Activated naive CD8-positive, alpha-beta T cell treated with anti-CD3 and anti-CD28 coated beads, Interleukin-2, amount 50 U/mL, for 16 hours (primary cell): ENCODE measurements around the gene DCHS1.

Experiments used
- DNase-seq: peaks from one replicate; pipeline ENCODE4 v3.0.0-alpha.2; 2020; ENCODE audit warnings: low read depth, low spot score

Gene DCHS1

DNA sequence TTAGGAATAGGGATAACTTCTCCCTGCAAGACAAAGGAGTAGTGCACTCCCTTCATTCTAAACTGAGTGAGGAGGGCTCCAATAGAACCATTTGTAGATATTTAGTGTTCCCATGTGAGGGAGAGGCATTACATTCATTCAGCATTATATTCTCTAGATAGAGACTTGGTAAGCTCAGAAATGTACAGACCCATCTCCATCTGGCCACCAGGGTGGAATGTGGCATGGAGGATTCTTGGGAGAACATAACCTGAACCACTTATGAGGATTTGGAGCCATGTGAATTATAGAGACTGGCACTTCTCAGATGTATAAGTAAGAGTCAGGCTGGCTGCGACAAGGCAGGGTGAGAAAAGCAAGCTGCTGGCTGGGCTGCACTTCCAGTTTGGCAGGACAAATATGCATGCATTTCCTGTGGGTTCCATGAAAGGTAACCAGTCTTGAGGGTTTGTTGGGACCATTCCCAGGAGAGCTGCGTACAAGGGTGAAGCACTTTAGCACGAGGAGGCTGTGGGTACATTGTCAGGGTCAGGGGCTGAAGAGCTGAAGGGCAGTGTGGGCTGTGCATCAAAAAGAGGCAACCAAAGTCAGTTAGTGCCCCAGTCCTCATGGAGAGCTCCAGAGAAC, 61.4 kb downstream of the DCHS1 start:
- no peak for DNase-seq

DNA sequence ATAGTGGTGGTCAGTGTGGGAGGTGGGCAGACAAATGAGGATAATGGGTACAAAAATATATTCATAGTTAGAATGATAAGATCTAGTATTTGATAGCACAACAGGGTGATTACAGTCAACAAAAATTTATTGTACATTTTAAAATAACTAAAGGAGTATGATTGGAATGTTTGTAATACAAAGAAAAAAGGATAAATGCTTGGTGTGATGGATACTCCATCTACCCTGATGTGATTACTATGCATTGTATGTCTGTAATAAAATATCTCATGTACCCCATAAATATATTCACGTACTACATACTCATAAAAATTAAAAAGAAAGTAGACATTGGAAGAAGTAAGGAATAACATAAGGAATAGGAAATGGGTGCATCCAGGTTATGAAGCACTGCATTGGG, 67.6 kb downstream of the DCHS1 start:
- DNase-seq = no peak

DNA sequence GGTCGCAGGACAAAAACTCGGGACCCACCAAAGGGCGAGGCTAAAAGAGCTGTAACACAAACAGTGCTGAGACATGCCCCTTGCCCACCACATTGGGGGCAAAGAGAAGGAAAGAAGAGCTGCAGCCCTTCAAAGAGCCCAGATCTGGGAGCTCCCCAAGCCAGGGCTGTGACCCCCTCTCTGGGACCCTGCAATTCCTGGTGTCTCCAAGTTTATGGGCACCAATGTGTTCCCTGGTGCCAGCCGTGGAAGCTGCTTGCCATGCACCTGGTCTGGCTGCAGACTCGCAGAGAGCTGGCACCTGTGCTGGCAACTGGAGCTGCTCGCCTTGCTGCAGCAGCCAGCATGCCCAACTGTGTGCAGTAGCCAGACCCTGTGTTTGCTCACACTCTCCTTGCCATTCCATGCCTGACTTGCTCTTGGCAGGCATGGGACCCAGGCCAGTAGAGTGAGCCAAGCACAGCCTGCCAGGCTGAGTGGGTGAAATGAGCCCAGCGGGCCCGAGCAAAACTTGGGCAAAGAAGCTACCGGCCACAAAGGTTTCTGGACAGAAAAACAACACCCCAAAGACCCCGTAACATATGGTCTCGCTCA, 68.2 kb downstream of the DCHS1 start:
- DNase-seq = no peak

DNA sequence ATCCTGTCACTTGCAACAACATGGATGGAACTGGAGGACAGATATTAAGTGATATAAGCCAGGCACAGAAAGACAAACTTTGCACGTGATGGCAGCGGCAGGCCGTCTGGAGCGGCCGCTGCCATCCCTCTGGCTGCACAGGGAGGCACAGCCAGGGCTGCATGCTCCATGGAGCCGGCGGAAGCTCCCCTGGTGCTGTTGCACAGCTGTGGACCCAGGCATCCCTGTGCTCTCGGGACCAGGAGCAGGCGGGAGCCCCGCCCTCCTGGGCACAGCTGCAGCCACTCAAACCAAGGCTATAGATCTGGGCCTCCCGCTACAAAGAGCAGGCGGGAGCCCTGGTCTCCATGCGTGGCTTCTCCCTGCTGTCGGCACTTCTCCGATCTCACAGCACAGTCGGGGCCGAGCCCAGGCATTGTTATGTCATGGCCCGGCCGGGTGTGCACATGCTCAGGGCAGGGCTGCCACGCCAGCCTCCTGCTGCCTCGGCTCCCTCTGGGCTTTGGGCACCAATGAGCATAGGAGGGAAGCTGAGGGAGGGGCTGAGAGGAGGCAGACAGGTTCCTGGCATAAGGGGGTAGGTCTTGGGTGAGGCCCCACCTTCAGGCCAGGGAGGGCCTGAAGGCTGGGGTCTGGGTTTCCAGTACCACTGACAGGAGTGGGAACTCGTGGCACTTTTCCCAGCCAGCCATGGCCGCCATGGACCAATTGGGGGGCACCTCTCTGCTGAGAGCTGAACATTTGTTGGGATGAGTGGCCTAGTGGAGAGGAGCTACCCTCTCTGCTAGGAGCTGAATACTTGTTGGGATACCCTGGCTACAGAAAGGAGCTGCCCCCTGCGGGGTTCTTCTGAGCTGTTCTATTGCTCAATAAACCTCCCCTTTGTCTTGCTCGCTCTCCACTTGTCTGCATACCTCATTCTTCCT, 68.9 kb downstream of the DCHS1 start:
- no peak for DNase-seq

DNA sequence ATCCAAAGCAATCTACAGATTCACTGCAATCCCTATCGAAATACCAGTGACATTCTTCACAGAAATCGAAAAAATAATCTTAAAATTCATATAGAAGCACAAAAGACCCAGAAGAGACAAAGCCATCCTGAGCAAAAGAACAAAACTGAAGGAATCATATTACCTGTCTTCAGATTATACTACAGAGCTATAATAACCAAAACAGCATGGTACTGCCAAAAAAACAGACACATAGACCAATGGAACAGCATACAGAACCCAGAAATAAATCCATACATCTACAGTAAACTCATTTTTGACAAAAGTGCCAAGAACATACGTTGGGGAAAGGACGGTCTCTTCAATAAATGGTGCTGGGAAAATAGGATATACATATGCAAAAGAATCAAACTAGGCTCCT, 71.1 kb downstream of the DCHS1 start:
- DNase-seq = no peak

DNA sequence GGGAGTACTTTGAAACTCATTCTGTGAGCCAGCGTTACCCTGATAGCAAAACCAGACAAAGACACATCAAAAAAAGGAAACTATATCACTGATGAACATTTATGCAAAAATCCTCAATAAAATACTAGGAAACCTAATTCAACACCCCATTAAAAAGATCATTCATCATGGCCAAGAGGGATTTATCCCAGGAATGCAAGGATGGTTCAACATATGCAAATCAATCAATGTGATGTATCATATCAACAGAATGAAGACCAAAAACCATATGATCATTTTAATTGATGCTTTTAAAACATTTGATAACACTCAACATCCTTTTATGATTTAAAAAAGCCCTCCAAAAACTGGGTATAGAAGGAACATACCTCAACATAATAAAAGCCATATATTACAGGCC, 72.0 kb downstream of the DCHS1 start:
- no peak for DNase-seq

DNA sequence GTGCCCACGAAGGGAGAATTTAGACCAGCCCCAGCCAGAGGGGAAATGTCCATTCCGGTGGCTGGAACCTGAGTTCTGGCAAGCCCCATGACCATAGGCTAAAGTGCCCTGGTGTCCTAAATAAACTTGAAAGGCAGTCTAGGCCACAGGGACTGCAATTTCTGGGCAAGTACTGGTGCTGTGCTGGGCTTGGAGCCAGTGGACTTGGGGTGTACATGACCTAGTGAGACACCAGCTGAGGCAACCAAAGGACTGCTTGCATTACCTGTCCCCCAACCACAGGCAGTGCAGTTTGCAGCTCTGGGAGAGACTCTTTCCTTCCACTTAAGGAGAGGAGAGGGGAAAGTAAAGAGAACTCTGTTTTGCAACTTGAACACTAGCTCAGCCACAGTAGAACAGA, 75.9 kb downstream of the DCHS1 start:
- DNase-seq = no peak

DNA sequence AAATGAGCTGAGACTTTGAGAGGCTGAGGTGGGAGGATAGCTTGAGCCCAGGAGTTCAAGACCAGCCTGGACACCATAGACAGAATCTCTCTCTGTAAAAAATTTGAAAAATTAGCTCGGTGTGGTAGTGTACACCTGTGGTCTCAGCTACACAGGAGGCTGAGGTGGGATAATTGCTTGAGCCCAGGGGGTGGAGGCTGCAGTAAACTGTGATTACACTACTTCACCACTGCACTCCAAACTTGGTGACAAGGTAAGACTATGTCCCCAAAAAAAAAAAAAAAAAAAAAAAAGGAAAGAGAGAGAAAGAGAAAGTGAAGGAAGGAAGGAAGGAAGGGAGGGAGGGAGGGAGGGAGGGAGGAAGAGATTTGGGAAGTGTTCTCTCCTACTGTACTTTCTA, 77.5 kb downstream of the DCHS1 start:
- DNase-seq = no peak

DNA sequence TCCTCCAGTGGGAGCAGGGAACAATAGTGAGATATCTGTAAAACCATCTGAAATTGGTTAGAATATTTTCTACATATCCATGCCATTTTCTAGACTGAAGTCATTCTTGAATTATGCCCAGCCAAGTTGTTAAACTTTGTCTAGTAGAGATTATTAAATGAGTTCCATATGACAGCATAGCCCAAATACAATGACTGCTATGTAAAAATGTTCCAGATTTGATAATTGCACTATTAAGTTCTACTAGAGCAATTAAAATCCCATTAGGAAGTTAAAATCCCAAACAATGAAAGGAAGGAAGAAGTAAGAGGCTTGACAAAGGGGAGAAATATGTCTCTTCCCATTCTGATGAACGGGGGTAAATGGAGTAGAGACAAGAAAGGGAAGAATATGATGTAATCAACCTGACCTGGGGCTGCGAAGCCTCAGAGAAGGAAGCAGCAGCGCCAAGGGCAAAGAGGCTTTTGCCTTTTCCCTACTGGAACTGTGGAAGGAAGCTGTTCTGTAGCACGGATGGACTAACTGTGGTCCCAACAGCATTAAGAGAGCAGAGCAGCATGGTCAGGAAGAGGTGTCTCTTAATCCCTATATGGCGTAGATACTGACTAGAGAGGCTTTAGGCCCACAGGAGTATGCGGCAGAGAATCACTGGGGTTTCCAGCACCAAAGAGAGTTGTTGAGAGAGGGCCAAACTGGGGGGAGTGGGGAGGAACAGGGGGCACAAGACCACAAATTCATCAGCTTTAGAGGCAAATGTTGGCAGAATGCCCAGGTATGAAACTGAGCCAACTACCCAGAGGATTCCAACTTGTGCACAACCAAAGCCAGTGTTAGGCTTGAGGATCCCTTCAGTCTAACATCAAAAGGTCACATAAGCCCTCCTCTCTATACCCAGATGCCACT, 78.9 kb downstream of the DCHS1 start:
- DNase-seq = no peak

DNA sequence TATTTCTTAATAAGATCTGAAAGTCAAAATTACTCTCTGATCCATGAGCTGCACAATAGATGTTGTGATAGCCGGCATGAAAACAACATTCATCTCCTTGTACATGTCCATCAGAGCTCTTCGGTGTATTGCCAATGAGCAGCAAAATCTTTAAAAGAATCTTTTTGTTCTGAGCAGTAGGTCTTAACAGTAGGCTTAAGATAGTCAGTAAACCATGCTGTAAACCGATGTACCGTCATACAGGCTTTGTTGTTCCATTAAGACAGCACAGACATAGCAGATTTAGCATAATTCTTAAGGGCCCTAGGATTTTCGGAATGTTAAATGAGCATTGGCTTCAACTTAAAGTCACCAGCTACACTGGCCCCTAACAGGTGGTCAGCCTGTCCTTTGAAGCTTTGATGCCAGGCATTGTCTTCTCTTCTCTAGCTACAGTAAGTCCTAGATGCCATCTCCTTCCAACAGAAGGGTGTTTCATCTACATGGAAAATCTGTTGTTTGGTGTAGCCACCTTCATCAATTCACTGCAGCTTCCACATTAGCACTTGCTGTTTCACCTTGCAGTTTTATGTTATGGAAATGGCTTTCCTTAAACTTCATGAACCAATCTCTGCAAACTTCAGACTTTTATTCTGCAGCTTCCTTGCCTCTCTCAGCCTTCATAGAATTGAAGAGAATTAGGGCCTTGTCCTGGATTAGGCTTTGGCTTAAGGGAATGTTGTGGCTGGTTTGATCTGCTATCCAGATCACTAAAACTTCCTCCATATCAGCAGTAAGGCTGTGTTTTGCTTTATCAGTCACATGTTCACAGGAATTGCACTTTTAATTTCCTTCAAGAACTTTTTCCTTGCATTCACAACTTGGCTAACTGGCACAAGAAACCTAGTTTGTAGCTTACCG, 80.5 kb downstream of the DCHS1 start:
- DNase-seq = no peak

DNA sequence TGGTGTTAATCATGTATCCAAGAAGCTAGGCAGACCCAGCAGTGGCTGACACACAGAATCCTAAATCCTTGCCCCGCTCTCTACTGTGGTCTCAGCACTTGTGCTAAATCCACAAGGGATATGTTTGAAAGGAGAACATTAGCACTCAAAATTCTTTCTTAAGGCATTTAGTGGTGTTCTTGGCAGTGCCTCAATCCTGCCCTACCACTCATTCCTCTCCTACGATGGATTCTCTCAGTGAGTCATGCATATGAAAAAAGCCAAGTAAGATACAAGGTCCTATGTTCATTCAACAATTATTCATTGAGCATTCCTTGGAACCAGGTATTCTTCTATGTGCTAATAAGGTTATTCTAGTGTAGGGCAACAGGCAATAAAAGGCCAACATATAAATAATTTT, 83.4 kb downstream of the DCHS1 start:
- no peak for DNase-seq

DNA sequence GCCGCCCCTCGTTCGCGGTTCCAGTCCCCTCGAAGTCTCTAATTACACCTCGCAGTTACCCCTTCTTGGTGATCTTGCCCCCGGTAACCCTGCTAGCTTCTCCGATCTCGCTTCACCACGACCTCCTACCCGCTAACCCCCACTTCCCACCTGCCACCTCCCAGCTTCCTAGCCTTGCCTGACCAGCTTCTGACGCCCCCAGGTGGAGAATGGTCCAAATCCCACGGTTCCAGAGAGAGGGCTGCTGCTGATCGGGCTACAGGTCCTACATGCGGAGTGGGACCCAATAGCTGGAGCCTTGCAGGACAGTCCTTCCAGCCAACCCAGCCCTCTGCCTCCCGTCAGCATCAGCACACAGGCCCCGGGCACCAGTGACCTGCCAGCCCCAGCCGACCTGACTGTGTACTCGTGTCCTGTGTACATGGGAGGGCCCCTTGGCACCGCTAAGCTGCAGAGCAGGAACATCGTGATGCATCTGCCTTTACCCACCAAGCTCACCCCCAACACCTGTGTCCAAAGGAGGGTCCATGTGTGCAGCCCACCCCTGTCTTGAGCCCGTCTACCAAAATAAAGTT, 84.1 kb downstream of the DCHS1 start:
- no peak for DNase-seq
